ENCODE data around the gene IL17RA.

GRCh38 chr22:17065433-17065832, 19.4 kb upstream of the IL17RA start:
- TF ChIP-seq CTCF (IDR thresholded peaks at IDR 0.05; ENCODE audit: insufficient read depth, low read length, poor library complexity, severe bottlenecking) (no peak), EZH2phosphoT487 (conservative IDR thresholded peaks at IDR 0.05; ENCODE audit: low read length) (no peak)
